ENCODE measurements around the gene ORMDL3. TPM values are rescaled to one million over a fixed set of nuclear protein-coding genes. Genes with fewer than 3 reads are reported as not detected.

The ORMDL3 gene
- total and polyA plus RNA-seq, 10 of the 15 experiments (the other 5 are each of a cell fraction or from before 2014, with no cell fraction given): 8.8 to 98.1 (median 49.9) TPM

DNA sequence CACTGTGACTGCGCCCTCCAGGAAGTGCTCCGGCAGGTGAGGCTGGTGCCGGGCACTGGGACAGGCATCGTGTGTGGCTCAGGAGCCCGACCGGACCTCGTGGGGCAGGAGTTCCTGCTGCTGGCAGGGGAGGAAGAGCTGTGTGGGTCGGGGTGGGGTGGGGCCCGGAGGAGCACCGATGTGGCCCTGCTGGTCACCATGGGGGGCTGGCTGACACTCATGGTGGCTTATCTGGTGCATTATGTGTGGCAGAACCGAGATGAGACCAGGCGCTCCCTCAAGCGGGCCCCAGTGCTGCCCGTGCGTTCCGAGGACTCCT lies 17.0 kb upstream of the ORMDL3 start:
- FAIRE-seq: no peak
- RAD21 ChIA-PET (ENCODE audit: unreplicated experiment): no interaction called here
- in situ Hi-C loops (cut with MboI): no loop called here

More for the DNA sequence above, 17.0 kb upstream of the ORMDL3 start:
- H4K20me1 ChIP-seq (ENCODE audit: control insufficient read depth, insufficient read depth): no peaks in the 10 kb centered on the region
- H3K4me1 ChIP-seq (ENCODE audit: control insufficient read depth, insufficient read depth, low read length): peaks cover 12% of the 10 kb centered on the region
- intact Hi-C loops (cut with micrococcal nuclease; ENCODE audit: unreplicated experiment): no loop called here
- no peak overlapping the region for H3K4me2 ChIP-seq (ENCODE audit: control insufficient read depth, insufficient read depth)
- no peaks in the 10 kb centered on the region for H3K36me3 ChIP-seq (ENCODE audit: control insufficient read depth in 2 of 2, insufficient read depth in 2 of 2, low read length in 1 of 2)
- no peak for ATAC-seq
- H3K27me3 ChIP-seq (replicated peaks in 1 of 2; ENCODE audit: control insufficient read depth in 2 of 2, insufficient read depth in 2 of 2, low read length in 1 of 2): no peaks in the 10 kb centered on the region
- BruUV-seq (replicated peaks): no TSS peak
- no peak overlapping the region for H3K9ac ChIP-seq (ENCODE audit: control insufficient read depth, insufficient read depth, low read length)
- TF ChIP-seq TBL1XR1 (IDR thresholded peaks at IDR 0.05; ENCODE audit: low read depth, low read length) (no peak), HSF1 (IDR thresholded peaks at IDR 0.05; ENCODE audit: low read depth, low read length) (no peak), POLR2A (IDR thresholded peaks at IDR 0.05; ENCODE audit: low read depth, low read length) (no peak), CTCF (IDR thresholded peaks at IDR 0.05 in 2 of 3, conservative IDR thresholded peaks at IDR 0.05 in 1 of 3; ENCODE audit: control insufficient read depth in 2 of 3, extremely low read depth in 1 of 3, insufficient read depth in 1 of 3, low read depth in 3 of 3, low read length in 3 of 3) (no peak), POLR2AphosphoS5 (IDR thresholded peaks at IDR 0.05; ENCODE audit: low read length) (no peak), KDM1A (IDR thresholded peaks at IDR 0.05; ENCODE audit: borderline replicate concordance) (no peak)
- H3K4me3 ChIP-seq: no peak overlapping the region
- ChIA-PET SMC1A (ENCODE audit: uncharacterized antibody, unreplicated experiment) (no interaction called here), CTCF (no interaction called here), POLR2A (no interaction called here)
- no peaks in the 10 kb centered on the region for H3K9me3 ChIP-seq (replicated peaks; ENCODE audit: control insufficient read depth, insufficient read depth, low read length)
- DNase-seq (ENCODE audit: low read depth, low spot score): no peak
- H2AFZ ChIP-seq (ENCODE audit: control insufficient read depth, low read depth, low read length): no peak overlapping the region
- H3K79me2 ChIP-seq (ENCODE audit: control insufficient read depth, insufficient read depth, low read length): no peaks in the 10 kb centered on the region
- H3K27ac ChIP-seq (ENCODE audit: control insufficient read depth, insufficient read depth): no peak overlapping the region
- WGBS (ENCODE audit: insufficient coverage, insufficient replicate concordance, low lambda C conversion rate, missing lambda C conversion rate): 77% methylated on average over 14 of the region's 16 CpGs

Measured in GM12878 (cell line).